WI38 (cell line): Measurements from ENCODE around the gene RHBDD1.

ENCODE experiments used
- H3K4me3 ChIP-seq: 2 replicates; pipeline ENCODE4 v1.5.1; 2011; ENCODE audit warnings: low read depth, mild to moderate bottlenecking, control low read depth, low read length
- CTCF ChIP-seq: IDR thresholded peaks from 2 replicates; pipeline ENCODE4 v1.5.1; 2012; ENCODE audit warnings: low read depth, mild to moderate bottlenecking, control low read depth, low read length

RHBDD1 gene

DNA sequence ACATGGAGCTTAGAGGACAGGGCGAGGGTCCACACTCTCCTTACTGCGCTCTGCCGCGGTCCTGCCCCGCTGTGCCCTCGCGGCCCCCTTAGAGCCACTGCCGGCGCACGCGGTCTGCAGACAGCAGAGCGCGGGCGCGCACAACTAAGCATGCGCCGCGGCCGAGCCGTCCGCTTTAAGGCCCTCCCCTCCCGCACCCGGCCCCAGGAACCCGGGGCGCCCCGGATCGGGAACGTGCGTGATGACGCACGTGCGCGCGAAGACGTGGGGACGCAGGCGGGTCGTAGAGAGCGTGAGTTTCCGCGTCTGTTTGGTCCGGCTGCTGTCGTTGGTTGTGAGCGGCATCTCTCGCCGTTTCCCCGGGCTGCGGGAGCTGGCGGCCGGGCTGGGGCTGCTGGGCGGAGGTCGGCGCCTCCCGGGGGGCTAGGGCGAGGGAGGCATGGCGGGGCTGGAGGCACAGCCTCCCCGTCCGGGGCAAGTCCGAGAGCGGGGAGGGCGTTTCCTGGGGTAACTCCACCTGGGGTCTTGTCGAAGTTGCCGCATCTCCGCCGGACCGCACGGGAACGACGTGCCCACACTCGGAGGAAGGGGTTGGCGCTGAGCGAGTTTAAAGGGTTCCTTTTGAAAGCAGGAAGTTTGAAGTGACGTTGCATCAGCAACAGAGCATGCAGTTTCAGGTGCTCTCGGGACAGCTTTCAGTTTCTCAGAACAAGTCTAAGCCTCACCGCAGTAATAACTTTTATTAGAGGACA is at the start of gene RHBDD1:
TSS of gene RHBDD1 (plus strand) at position 259 of the 752 bp plus-strand sequence. CDS start 28,640 bp downstream, outside the sequence.
- no peak for TF ChIP-seq CTCF
- H3K4me3 ChIP-seq, result peak within 1 kb of the TSS; percentile 84

DNA sequence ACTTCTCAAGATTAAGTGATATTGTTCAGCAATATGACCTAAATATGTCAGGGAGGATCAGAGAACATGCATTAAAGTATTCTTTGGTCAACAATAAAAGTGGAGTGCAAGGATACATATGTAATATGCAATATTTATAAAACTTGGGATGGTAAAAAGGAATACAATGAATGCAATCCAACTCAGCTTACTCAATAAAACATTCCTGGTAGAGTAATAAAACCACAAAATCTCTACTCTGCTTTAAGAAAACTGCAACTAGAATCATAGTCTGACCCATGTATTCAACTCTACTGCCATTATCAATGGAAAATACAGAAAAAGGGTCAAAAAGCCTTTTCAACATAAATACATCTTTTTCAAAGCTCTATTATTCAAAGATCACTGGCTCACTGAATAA is 47.8 kb upstream of the RHBDD1 start:
- H3K4me3 ChIP-seq, result no peak overlapping the region
- TF ChIP-seq CTCF, result no peak

DNA sequence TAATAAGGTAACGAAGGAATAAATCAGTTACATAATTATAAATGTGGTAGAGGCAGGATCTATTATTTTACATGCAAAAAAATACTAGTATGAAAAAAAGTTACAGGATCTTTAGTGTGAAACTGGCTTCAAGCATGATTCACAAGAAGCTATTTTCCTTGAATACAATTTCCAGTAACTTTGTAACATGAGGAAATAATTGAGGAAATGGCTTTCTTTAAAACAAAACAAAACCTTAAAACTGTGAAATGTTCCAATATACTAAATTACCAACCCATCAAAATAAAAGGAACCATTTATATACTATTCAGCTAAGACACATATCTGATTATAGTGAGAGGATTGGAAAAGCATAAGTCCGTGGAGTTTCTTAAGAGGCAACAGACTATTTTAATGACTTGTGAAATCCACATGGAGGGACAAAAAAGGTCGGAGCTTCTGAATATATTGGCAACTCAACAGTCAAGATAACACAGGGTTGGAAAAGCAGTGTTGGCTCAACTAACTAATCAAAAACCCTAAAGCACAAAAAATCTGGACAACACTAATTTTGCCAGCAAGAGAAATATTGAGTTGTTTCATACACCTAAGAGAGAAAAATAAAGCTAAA is 46.9 kb upstream of the RHBDD1 start:
- peak overlapping the region; percentile 25 for H3K4me3 ChIP-seq
- TF ChIP-seq CTCF, result no peak

- no peak for TF ChIP-seq CTCF
Measured at GRCh38 chr2:226790011-226790410, 45.8 kb upstream of the RHBDD1 start.

DNA sequence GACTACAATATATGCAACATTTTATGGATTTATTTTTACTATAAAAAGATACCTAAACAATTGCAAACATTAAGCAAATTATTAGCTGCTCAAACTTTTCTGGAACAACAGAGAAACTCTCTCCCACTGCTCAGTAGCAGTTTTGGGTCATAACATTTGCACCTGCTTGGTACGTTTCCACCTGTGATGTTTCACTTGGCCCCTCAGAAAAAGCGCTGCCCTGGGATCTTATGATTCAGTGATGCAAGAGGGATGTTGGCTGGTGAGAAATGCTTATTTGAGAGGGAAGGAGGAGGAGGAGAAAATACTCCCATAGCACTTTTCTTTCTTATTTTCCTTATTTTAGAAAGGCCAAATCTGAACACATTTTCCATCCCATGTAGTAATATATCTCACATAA is 45.4 kb upstream of the RHBDD1 start:
- TF ChIP-seq CTCF, result no peak
- H3K4me3 ChIP-seq, result peak overlapping the region; percentile 51

More at GRCh38 chr2:226790011-226790410, 45.8 kb upstream of the RHBDD1 start:
- no peak overlapping the region; the same call in 1 of the 2 replicates for H3K4me3 ChIP-seq

DNA sequence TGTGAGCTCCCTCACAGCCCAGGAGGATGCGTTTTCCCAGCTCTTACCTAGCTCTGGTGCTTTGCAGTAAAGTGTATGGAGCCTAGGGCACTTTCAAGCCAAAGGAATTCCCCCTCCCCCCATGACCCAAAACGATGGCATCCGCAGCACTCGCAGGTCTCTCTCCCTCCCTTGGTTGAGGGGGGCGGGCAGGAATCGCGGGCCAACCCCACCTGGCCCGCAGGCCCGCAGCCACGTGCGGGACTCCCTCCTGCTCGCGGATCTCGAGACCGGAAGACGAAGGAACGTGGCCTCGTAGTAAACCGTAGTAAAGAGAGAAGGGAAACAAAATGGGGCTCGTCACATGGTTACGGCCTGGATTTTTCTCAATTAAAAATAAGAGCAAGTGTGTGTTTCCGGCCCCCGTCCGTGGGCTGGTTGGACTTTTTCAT is 44.8 kb upstream of the RHBDD1 start:
- TF ChIP-seq CTCF, result no peak

GRCh38 chr2:226791487-226792081 is 44.3 kb upstream of the RHBDD1 start:
- TF ChIP-seq CTCF, result no peak; the same call in 1 of the 2 replicates
- H3K4me3 ChIP-seq, result peak overlapping the region; percentile 73

More for the DNA sequence above, 44.8 kb upstream of the RHBDD1 start:
- peak overlapping the region; percentile 51 for H3K4me3 ChIP-seq
